SK-N-SH treated with all-trans-retinoic acid at 6 μM for 48 hours (cell line): Measurements from ENCODE around the gene DNAAF1.

ENCODE experiments used
- ARNTL ChIP-seq: fragments of 450-650 bp; formaldehyde crosslinking; IDR thresholded peaks from 2 replicates; pipeline ENCODE4 v1.5.0; 2020; ENCODE audit warnings: low read depth, mild to moderate bottlenecking, moderate library complexity, borderline replicate concordance
- RARB ChIP-seq: fragments of 250-450 bp; sonication (Bioruptor Pico); IDR thresholded peaks from 2 replicates; pipeline ENCODE4 v1.8.0; 2021; ENCODE audit warnings: mild to moderate bottlenecking, moderate library complexity
- ZC3H10 ChIP-seq: fragments of 250-450 bp; sonication (Bioruptor Pico); IDR thresholded peaks from 2 replicates; pipeline ENCODE4 v1.5.1; 2021; ENCODE audit warnings: mild to moderate bottlenecking, moderate library complexity
- TF ChIP-seq, protein P1 (sequence below): fragments of 250-450 bp; sonication (Bioruptor Pico); IDR thresholded peaks from 2 replicates; pipeline ENCODE4 v1.5.1; 2020; ENCODE audit warnings: low read depth, mild to moderate bottlenecking, moderate library complexity
- TF ChIP-seq, protein P2 (sequence below): fragments of 250-450 bp; sonication (Bioruptor Pico); IDR thresholded peaks from 2 replicates; pipeline ENCODE4 v1.8.0; 2020; ENCODE audit warnings: mild to moderate bottlenecking, moderate library complexity, borderline replicate concordance
- TF ChIP-seq, protein P3 (sequence below): fragments of 250-450 bp; sonication (Bioruptor Pico); IDR thresholded peaks from 2 replicates; pipeline ENCODE4 v1.5.1; 2021; ENCODE audit warnings: mild to moderate bottlenecking, moderate library complexity

DNA sequence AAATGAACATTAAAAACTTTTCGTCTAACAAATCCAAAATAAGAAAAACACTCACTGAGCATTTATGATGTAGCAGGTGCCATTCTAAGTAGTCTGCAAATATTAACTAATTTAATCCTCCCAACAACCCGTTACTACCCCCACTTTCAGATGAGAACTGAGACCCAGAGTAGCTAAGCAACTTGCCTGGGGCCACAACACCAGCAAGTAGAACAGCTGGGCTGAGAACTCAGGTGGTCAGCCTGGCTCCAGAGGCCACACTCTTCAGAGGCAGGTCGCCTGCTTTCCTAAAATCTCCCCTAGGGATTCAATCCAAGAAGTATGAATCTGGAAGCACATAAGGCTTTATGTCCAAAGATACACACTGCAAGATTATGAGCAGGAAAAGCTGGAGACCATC is 34.6 kb upstream of the DNAAF1 start:
- TF ChIP-seq, protein P1, sequence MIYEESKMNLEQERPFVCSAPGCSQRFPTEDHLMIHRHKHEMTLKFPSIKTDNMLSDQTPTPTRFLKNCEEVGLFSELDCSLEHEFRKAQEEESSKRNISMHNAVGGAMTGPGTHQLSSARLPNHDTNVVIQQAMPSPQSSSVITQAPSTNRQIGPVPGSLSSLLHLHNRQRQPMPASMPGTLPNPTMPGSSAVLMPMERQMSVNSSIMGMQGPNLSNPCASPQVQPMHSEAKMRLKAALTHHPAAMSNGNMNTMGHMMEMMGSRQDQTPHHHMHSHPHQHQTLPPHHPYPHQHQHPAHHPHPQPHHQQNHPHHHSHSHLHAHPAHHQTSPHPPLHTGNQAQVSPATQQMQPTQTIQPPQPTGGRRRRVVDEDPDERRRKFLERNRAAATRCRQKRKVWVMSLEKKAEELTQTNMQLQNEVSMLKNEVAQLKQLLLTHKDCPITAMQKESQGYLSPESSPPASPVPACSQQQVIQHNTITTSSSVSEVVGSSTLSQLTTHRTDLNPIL (CRISPR knock-in tag): no peak
- TF ChIP-seq ZC3H10 (CRISPR knock-in tag) (no peak), RARB (CRISPR knock-in tag) (no peak), ARNTL (no peak)
- TF ChIP-seq, protein P2, sequence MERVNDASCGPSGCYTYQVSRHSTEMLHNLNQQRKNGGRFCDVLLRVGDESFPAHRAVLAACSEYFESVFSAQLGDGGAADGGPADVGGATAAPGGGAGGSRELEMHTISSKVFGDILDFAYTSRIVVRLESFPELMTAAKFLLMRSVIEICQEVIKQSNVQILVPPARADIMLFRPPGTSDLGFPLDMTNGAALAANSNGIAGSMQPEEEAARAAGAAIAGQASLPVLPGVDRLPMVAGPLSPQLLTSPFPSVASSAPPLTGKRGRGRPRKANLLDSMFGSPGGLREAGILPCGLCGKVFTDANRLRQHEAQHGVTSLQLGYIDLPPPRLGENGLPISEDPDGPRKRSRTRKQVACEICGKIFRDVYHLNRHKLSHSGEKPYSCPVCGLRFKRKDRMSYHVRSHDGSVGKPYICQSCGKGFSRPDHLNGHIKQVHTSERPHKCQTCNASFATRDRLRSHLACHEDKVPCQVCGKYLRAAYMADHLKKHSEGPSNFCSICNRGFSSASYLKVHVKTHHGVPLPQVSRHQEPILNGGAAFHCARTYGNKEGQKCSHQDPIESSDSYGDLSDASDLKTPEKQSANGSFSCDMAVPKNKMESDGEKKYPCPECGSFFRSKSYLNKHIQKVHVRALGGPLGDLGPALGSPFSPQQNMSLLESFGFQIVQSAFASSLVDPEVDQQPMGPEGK (CRISPR knock-in tag): no peak
- TF ChIP-seq, protein P3, sequence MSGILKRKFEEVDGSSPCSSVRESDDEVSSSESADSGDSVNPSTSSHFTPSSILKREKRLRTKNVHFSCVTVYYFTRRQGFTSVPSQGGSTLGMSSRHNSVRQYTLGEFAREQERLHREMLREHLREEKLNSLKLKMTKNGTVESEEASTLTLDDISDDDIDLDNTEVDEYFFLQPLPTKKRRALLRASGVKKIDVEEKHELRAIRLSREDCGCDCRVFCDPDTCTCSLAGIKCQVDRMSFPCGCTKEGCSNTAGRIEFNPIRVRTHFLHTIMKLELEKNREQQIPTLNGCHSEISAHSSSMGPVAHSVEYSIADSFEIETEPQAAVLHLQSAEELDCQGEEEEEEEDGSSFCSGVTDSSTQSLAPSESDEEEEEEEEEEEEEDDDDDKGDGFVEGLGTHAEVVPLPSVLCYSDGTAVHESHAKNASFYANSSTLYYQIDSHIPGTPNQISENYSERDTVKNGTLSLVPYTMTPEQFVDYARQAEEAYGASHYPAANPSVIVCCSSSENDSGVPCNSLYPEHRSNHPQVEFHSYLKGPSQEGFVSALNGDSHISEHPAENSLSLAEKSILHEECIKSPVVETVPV (CRISPR knock-in tag): no peak
